A673 (cell line): ENCODE data around the gene FAM110D. TPM values are rescaled to one million over a fixed set of nuclear protein-coding genes. Genes with fewer than 3 reads are reported as not detected.

Source experiments
- BruUV-seq: library from RNA; stranded (reverse); fragments of 400-500 nt; replicated peaks from 2 replicates; lab custom pipeline; 2021; lab: Mats Ljungman, UMichigan
- CTCF ChIA-PET: fragments of 300-600 bp; sonication (Branson Sonifier 250); formaldehyde crosslinking; loops from one replicate; lab custom pipeline; 2022; ENCODE audit warnings: antibody characterized with exemption; lab: Charles Lee
- POLR2A ChIA-PET: fragments of 300-600 bp; sonication (Branson Sonifier 250); formaldehyde crosslinking; loops from one replicate; lab custom pipeline; 2022; ENCODE audit warnings: antibody characterized with exemption; ENCODE audit not compliant: low non-redundant PET; lab: Charles Lee
- DNase-seq: peaks from one replicate; pipeline ENCODE4 v3.0.0-alpha.2; 2015; ENCODE audit warnings: low spot score
- H3K27ac ChIP-seq: fragments of 200-600 bp; sonication (generic); 2 replicates; pipeline ENCODE4 v1.5.1; 2016; ENCODE audit warnings: mixed run types, low read depth, mild to moderate bottlenecking, mixed read lengths, antibody characterized with exemption, low read length; ENCODE audit not compliant: poor library complexity, severe bottlenecking
- H3K27me3 ChIP-seq: fragments of 200-600 bp; sonication (generic); replicated peaks from 2 replicates; pipeline ENCODE4 v1.6.1; 2017; ENCODE audit warnings: mixed run types, low read depth, mild to moderate bottlenecking, mixed read lengths, antibody characterized with exemption, low read length; ENCODE audit not compliant: insufficient read depth, poor library complexity
- H3K36me3 ChIP-seq: fragments of 200-600 bp; sonication (generic); 2 replicates; pipeline ENCODE4 v1.6.1; 2016; ENCODE audit warnings: mixed run types, mild to moderate bottlenecking, mixed read lengths, antibody characterized with exemption, low read length; ENCODE audit not compliant: insufficient read depth, poor library complexity, severe bottlenecking
- H3K4me1 ChIP-seq: fragments of 200-600 bp; sonication (generic); 2 replicates; pipeline ENCODE4 v1.6.1; 2017; ENCODE audit warnings: mixed run types, mild to moderate bottlenecking, mixed read lengths, antibody characterized with exemption, low read length; ENCODE audit not compliant: insufficient read depth, poor library complexity, severe bottlenecking
- H3K4me3 ChIP-seq: fragments of 200-600 bp; sonication (generic); 2 replicates; pipeline ENCODE4 v1.5.1; 2016; ENCODE audit warnings: low read depth, mixed run types, mild to moderate bottlenecking, mixed read lengths, low read length; ENCODE audit not compliant: poor library complexity, severe bottlenecking
- H3K9me3 ChIP-seq: fragments of 200-600 bp; sonication (generic); 2 replicates; pipeline ENCODE4 v1.6.1; 2016; ENCODE audit warnings: mixed run types, low read depth, mild to moderate bottlenecking, mixed read lengths, antibody characterized with exemption, low read length; ENCODE audit not compliant: poor library complexity, severe bottlenecking
- EZH2 ChIP-seq: fragments of 200-600 bp; sonication (generic); IDR thresholded peaks from 2 replicates; pipeline ENCODE4 v1.6.1; 2017; ENCODE audit warnings: borderline replicate concordance, low read depth, mild to moderate bottlenecking, mixed read lengths, antibody characterized with exemption, low read length; ENCODE audit not compliant: poor library complexity, severe bottlenecking
- intact Hi-C: fragments of 100-400 bp; cut with micrococcal nuclease; formaldehyde crosslinking; loops from one replicate; pipeline ENCODE4 v1.10.0; 2022; ENCODE audit not compliant: unreplicated experiment
- total RNA-seq: library from RNA; stranded (reverse); gene quantifications from 2 replicates; pipeline ENCODE4 v1.2.3, GENCODE V29; 2021
- TF ChIP-seq, protein P1 (sequence below): fragments of 300-800, 200-600 bp; sonication (generic); conservative IDR thresholded peaks from 2 replicates; pipeline ENCODE4 v1.5.1; 2017; ENCODE audit warnings: low read depth, mild to moderate bottlenecking, antibody characterized with exemption, low read length, moderate library complexity, mixed read lengths

Gene FAM110D
- total RNA-seq, 1 experiment from 2014 or later = 0.64 TPM

DNA sequence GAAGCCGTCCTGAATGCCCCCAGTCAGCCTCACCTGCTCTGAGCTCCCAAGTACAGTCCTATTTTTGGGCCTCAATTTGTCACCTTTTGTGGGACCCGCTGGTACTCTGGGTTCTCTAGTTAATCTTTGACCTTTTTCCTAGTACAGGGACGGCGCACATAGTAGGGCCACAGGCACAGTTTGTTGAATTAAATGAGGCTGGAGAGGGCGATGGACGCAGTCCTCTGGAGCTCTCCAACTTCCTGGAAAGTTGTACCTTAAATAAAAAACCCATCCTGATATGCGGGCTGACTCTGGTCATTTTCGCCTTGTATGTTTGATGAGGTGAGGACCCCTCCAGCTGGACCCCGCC lies 4.8 kb downstream of the FAM110D start:
- TF ChIP-seq, protein P1, sequence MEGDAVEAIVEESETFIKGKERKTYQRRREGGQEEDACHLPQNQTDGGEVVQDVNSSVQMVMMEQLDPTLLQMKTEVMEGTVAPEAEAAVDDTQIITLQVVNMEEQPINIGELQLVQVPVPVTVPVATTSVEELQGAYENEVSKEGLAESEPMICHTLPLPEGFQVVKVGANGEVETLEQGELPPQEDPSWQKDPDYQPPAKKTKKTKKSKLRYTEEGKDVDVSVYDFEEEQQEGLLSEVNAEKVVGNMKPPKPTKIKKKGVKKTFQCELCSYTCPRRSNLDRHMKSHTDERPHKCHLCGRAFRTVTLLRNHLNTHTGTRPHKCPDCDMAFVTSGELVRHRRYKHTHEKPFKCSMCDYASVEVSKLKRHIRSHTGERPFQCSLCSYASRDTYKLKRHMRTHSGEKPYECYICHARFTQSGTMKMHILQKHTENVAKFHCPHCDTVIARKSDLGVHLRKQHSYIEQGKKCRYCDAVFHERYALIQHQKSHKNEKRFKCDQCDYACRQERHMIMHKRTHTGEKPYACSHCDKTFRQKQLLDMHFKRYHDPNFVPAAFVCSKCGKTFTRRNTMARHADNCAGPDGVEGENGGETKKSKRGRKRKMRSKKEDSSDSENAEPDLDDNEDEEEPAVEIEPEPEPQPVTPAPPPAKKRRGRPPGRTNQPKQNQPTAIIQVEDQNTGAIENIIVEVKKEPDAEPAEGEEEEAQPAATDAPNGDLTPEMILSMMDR = no peak
- TF ChIP-seq EZH2 = no peak
- DNase-seq = no peak
- Histone ChIP-seq H3K36me3 (no peaks in the 10 kb centered on the region), H3K4me3 (peak overlapping the region; percentile 51), H3K27me3 (no peaks in the 10 kb centered on the region), H3K27ac (no peak overlapping the region), H3K4me1 (peaks cover 21% of the 10 kb centered on the region), H3K9me3 (no peaks in the 10 kb centered on the region)
- intact Hi-C loops = loop anchor here (1.0 kb wide), 1 partner anchor 58 kb away; no protein-coding TSS in a partner anchor
- CTCF ChIA-PET = no interaction called here
- no TSS peak for BruUV-seq
- POLR2A ChIA-PET = no interaction called here

DNA sequence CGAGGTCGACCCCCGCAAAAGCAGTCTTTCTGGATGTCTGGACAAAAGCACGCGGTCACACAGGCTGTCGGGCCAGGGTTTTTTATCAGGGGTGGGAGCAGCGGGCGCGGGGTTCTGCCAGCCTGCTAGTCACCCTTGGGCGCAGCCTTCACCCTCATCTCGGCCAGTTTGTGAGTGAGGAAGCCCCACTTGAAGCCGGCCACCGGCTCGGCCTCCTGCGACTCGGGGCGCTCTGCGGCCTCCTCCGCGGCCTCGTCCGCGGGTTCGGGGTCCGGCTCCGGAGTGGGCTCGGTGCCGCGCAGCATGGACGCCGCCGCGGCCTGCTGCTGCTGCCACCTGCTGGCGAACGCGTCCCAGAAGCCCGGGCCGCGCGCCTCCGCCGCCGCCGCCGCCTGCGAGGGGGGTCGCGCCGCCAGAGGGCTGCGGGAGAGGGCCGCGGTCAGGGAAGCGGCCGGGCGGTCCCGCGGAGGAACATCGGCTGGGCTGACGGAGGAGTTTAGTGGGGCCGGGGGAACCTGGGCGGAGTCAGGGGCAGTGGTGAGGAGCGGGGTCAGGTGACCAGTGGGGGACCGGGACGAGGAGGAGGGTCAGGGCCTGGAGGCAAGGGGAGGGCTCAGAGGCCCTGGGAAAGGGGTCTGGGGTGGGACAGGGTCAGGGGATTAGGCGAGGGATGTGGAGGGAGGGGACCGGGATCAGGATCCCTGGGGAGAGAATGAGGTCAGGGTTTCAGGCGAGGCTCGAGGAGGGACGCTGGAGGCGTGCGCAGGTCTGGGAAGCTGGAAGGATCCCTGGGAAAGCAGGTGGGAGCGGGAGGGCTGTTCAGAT lies 5.4 kb downstream of the FAM110D start:
- Histone ChIP-seq H3K27ac (peak overlapping the region; percentile 54), H3K4me3 (peak overlapping the region; percentile 51), H3K9me3 (no peaks in the 10 kb centered on the region), H3K36me3 (no peaks in the 10 kb centered on the region), H3K4me1 (peaks cover 27% of the 10 kb centered on the region), H3K27me3 (no peaks in the 10 kb centered on the region)
- no peak for TF ChIP-seq EZH2
- TF ChIP-seq, protein P1 = peak; percentile 60; the same call in 1 of the 2 replicates
- intact Hi-C loops = loop anchor here (1.0 kb wide), 1 partner anchor 59 kb away; no protein-coding TSS in a partner anchor
- ChIA-PET POLR2A (no interaction called here), CTCF (interaction anchor here (0.6 kb wide), 1 partner anchor 156 kb away, joined by 10 read pairs; no protein-coding TSS in a partner anchor)
- DNase-seq = peak; percentile 62
- no TSS peak for BruUV-seq

DNA sequence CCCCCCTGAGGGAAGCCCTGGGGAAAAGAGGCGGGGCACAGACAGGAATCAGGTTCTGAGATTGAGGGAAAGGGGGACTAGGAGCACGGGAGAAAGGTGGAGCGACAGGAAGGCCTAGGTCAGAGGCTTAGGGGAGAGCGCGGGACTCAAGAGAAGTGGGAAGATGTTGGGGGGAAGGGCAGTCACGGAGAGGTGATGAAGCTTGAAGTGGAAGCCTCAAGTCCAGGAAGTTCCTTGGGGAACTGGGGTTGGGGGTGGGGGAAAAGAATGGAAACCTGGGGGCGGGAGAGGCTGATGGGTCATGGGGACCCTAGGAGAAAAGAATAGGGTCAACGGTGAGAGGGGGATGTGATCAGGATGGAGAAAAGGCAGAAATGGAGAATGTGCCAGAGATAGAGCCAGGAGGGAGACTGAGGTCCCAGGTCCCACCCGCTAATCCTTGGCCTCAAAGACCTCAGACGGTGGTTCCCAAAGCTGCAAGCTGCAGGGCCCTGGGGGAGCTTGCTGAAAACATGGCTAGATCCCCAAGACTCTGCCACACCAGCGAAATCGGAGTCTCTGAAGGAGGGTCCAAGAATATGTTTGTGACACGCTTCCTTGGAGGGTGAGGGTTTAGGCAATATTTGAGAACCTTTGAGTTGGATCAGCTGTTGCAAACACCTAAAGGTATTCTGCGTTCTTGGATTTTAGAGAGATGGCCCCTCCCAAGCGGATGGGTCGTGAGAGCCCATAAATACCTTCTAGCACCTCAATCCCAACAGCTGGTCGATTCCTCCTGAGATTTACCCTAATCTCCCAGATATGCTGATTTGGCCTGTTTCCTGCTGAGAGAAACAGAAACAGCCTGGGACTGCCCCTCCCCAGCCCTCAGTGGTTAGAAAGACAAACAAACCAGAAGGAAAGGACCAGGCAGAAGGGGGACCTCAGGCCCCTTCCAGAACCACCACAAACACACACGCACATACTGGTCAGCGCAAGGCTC lies 6.3 kb downstream of the FAM110D start:
- H3K36me3 ChIP-seq = no peaks in the 10 kb centered on the region
- peaks cover 30% of the 10 kb centered on the region for H3K4me1 ChIP-seq
- TF ChIP-seq EZH2 = no peak
- TF ChIP-seq, protein P1 = no peak
- no peak overlapping the region for H3K27ac ChIP-seq
- CTCF ChIA-PET = interaction anchor here (0.6 kb wide), 1 partner anchor 155 kb away, joined by 10 read pairs; no protein-coding TSS in a partner anchor
- intact Hi-C loops = loop anchor here (1.0 to 5.0 kb wide), 2 partner anchors 60 to 157 kb away; no protein-coding TSS in a partner anchor
- H3K9me3 ChIP-seq = no peaks in the 10 kb centered on the region
- H3K4me3 ChIP-seq = no peak overlapping the region
- POLR2A ChIA-PET = no interaction called here
- DNase-seq = no peak
- no peaks in the 10 kb centered on the region for H3K27me3 ChIP-seq
- no TSS peak for BruUV-seq
